ENCODE data around the gene SLC25A14. TPM values are rescaled to one million over a fixed set of nuclear protein-coding genes. Genes with fewer than 3 reads are reported as not detected.

SLC25A14 gene
- total and polyA plus RNA-seq, 3 donors from 2014 or later = 15.2 to 19.2 (median 16.8) TPM

DNA sequence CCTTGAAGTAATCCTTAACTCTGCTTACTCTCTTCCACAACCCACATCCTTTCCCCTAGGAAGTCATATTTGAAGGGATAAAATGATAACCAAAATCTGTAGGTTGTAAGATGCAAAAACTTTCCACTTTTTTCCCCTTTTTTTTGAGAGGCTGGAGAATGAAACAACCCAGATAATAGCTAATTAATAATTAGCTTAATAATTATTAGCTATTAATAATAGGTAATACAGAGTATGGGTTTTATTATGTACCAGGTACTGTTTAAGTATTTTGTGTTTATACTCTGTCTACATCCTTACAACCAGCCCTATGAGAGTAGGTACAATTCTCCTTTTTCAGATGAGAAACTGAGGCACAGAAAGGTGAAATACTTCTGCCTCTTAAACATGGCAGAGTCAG lies 36.4 kb downstream of the SLC25A14 start:
- Histone ChIP-seq H3K4me1 (no peaks in the 10 kb centered on the region), H3K27me3 (no peaks in the 10 kb centered on the region), H3K36me3 (ENCODE audit: low read depth, missing control alignments) (no peaks in the 10 kb centered on the region), H3K27ac (no peak overlapping the region), H3K9me3 (no peaks in the 10 kb centered on the region), H3K4me3 (no peak overlapping the region)
- DNase-seq = no peak
- TF ChIP-seq POLR2A (IDR thresholded peaks at IDR 0.05) = no peak
- TF ChIP-seq, protein P1, sequence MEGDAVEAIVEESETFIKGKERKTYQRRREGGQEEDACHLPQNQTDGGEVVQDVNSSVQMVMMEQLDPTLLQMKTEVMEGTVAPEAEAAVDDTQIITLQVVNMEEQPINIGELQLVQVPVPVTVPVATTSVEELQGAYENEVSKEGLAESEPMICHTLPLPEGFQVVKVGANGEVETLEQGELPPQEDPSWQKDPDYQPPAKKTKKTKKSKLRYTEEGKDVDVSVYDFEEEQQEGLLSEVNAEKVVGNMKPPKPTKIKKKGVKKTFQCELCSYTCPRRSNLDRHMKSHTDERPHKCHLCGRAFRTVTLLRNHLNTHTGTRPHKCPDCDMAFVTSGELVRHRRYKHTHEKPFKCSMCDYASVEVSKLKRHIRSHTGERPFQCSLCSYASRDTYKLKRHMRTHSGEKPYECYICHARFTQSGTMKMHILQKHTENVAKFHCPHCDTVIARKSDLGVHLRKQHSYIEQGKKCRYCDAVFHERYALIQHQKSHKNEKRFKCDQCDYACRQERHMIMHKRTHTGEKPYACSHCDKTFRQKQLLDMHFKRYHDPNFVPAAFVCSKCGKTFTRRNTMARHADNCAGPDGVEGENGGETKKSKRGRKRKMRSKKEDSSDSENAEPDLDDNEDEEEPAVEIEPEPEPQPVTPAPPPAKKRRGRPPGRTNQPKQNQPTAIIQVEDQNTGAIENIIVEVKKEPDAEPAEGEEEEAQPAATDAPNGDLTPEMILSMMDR (IDR thresholded peaks at IDR 0.05) = no peak
- intact Hi-C loops (cut with DNase I; ENCODE audit: low total_unique reads) = no loop called here

DNA sequence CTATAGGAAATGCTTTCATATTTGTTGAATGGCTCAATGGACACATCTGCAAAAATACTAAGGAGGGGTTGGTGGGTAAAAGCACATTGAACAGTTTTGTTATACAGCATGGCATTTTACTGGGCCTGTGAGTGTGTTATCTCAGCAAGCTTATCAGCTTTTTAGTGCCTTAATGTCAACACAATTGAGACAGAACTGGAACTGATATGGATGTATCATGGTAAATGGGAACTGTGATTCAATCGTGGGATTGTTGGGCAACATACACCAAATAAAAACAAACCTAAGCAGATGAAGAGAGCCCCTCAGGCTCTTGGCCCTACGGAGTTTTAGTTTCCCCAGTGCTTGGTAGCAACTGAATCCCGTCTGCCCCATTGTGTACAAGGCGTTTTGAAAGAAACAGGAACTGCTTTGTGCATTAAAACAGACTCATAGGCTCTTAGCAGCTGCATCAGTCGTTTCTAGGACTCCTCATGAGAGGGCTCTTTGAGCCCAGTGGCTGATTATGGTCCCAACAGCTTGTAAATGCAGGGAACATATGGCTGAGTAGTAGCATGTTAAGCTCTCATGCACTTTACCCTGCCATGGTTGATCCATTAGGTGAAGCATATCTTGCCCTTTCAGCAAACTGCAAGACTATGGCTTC lies 38.4 kb downstream of the SLC25A14 start:
- no peak overlapping the region for H3K4me3 ChIP-seq
- 50 to 63% methylated on average over 2 to 5 of the region's 5 CpGs for WGBS, 2 donors

DNA sequence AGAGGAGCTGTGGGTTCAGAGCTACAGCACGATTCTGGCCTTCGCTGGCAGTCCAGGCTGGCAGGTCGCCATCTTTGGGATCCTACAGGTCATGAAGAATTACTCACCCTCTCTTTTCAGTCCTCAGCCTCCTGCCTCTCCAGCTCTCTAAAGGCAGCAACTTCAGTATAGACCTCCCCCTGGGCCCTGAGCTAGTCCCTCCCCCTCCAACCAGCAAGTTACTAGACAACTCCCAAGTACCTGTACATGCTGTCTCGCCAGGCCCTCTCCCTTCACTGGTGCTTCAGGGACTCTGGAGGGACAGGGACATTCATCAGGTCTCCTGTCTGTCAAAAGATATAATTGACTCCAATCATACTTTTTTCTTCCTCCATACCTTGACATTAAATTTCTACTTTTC lies 45.8 kb downstream of the SLC25A14 start, which contains the start of gene GPR119:
Gene GPR119, minus strand, starts transcription at position 155 of the 400 bp plus-strand sequence. CDS start 227 bp downstream, outside the sequence.
- WGBS, 2 donors = 56 to 89% methylated on average over 1 to 4 of the region's 4 CpGs
- no peaks in the 10 kb centered on the region for H3K27me3 ChIP-seq
- no peaks in the 10 kb centered on the region for H3K9me3 ChIP-seq
- no peak within 1 kb of the TSS for H3K27ac ChIP-seq
- intact Hi-C loops (cut with DNase I; ENCODE audit: low total_unique reads) = no loop called here
- TF ChIP-seq POLR2A (IDR thresholded peaks at IDR 0.05) = no peak
- TF ChIP-seq, protein P1 (IDR thresholded peaks at IDR 0.05) = no peak
- H3K4me3 ChIP-seq = no peak within 1 kb of the TSS
- no peaks in the 10 kb centered on the region for H3K36me3 ChIP-seq (ENCODE audit: low read depth, missing control alignments)
- H3K4me1 ChIP-seq = no peaks in the 10 kb centered on the region
- DNase-seq = no peak

More for the DNA sequence above, 38.4 kb downstream of the SLC25A14 start:
- Histone ChIP-seq H3K36me3 (ENCODE audit: low read depth, missing control alignments) (no peaks in the 10 kb centered on the region), H3K4me1 (no peaks in the 10 kb centered on the region), H3K27me3 (no peaks in the 10 kb centered on the region), H3K9me3 (no peaks in the 10 kb centered on the region), H3K27ac (no peak overlapping the region)
- no peak for DNase-seq
- intact Hi-C loops (cut with DNase I; ENCODE audit: low total_unique reads) = no loop called here
- TF ChIP-seq, protein P1 (IDR thresholded peaks at IDR 0.05) = no peak
- TF ChIP-seq POLR2A (IDR thresholded peaks at IDR 0.05) = no peak

DNA sequence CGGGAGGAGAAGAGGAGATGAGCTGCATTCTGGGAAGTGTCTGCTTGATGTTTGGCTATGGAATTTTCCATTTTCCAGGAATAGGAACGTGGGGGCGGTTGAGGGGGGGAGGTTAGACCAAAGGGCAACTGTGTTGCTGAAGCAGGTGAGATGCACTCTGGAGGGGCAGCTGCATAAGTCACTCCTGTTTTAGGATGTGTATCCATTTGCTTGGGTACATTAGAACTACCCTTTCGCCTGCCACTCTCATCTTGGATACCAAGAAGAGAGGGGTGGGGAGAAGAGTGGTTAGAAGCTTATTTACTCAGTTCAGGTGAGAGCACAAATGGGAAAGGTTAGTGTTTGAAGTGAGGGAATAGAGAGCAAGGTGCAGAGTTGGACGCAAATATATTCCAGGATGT lies 46.7 kb downstream of the SLC25A14 start:
- Histone ChIP-seq H3K27me3 (no peaks in the 10 kb centered on the region), H3K27ac (no peak overlapping the region), H3K4me3 (no peak overlapping the region), H3K4me1 (no peaks in the 10 kb centered on the region), H3K9me3 (no peaks in the 10 kb centered on the region), H3K36me3 (ENCODE audit: low read depth, missing control alignments) (no peaks in the 10 kb centered on the region)
- WGBS, 2 donors = 72 to 83% methylated on average over 5 of the region's 5 CpGs
- DNase-seq = no peak
- intact Hi-C loops (cut with DNase I; ENCODE audit: low total_unique reads) = no loop called here
- TF ChIP-seq POLR2A (IDR thresholded peaks at IDR 0.05) = no peak
- TF ChIP-seq, protein P1 (IDR thresholded peaks at IDR 0.05) = no peak

All from testis (tissue), 3 donors.